Measurements from ENCODE around the gene RGMA.

RGMA gene

DNA sequence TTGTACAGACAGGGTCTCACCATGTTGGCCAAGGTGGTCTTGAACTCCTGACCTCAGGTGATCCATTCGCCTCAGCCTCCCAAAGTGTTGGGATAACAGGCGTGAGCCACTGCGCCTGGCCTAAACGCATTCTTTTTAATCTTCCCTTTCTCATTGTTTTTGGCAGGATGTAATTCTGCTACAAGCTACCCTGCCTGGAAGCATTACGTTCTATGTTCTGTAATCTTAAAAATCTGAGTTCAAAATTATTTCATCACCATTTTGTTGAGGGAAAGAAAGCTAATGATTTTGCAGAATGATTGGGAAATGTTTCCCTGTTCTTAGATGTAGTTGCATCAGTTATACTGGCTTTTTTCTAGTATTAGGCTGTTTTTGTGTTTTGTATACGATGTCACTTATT lies 71.5 kb downstream of the RGMA start:
- DNase-seq (ENCODE audit: low spot score): no peak

GRCh38 chr15:93012786-93013185 lies 76.2 kb downstream of the RGMA start:
- no peak for DNase-seq (ENCODE audit: low spot score)

GRCh38 chr15:93007994-93008393 lies 81.0 kb downstream of the RGMA start:
- DNase-seq (ENCODE audit: low spot score): no peak

DNA sequence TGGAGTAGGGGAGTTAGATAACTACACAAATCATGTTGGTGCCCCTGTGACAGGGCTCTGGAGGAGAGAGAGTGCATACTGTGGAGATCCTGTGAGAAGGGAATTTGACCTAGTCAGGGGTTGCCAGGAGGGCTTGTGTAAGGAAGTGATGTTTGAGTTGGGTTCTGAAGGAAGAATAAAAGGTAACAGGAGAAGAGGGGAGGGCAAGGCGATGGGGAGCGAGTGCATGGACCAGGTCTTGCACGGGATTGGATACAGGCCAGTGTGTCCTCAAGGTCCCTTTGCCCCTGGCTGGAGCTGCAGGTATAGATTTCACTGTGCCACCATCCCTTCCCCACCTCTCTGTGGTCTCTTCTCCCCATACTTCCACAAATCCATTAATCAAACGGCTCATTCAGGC lies 83.9 kb downstream of the RGMA start:
- DNase-seq (ENCODE audit: low spot score): no peak

DNA sequence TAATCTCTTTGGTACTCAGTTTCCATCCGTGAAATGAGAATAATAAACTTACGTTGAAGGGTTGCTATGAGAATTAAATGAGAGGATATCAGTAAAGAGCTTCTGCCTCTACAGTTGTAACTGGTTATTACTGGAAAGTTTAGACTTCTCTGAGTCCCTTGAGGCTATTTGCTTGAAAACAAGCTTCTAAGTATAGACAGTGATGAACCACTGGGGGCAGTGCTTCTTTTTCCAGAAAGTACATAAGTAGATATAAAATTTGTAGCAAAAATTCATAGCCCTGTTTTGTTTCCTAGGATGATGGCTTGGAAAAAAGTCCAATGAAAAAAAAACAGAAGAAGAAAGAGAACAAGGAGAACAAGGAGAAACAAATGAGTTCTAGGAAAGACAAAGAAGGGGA lies 87.1 kb downstream of the RGMA start:
- no peak for DNase-seq (ENCODE audit: low spot score)

DNA sequence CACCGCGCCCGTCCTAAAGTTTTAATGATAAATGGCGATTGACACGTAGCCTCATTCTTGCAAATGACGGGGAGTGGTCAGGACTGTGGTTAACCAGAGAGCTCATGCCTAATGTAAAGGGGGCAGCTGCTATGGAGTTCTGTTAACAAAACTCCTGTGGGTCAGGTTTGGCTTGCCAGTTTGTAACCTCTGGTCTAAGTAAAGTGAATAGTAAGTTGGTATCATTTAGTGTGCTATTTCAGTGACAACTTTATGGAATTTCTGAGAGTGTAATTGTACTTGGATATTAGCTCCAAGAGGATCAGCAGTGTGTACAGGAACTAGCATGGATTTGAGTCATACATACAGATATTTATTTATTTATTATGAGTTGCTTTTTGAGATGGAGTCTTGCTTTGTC lies 87.9 kb downstream of the RGMA start:
- DNase-seq (ENCODE audit: low spot score): no peak

DNA sequence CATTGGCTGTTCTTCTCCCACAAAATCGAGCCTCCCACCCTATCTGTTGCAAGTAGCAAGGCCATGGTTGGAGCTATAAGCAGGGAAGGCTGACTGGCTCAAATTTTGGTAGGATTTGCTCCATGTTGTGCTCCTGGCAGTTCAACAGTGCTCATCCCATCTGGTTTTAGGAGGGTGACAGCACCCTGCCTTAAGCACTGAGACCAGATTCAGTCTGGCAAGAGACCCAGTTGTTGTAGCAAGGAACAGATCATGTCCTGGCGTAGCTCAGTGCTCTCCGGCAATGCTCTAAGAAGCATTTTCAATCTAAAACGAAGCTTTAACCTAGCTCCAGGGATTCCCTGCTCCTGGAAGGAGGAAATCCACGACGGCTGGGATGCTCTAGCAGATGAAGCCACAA lies 91.2 kb downstream of the RGMA start:
- no peak for DNase-seq (ENCODE audit: low spot score)

GRCh38 chr15:92992720-92993119 lies 96.3 kb downstream of the RGMA start:
- DNase-seq (ENCODE audit: low spot score): no peak

- no peak for DNase-seq (ENCODE audit: low spot score)
Observed at GRCh38 chr15:92990031-92990430, 99.0 kb downstream of the RGMA start.

GRCh38 chr15:92989470-92989869 lies 99.5 kb downstream of the RGMA start:
- DNase-seq (ENCODE audit: low spot score): no peak

Data from CD4-positive, alpha-beta T cell treated with Interleukin-6 at 100 ng/mL for 8 hours (primary cell).